GM12801 (cell line): ENCODE measurements around the gene RABL2B.
"Not testable (repeated sequence)": the region's sequence is repeated elsewhere in the genome, so short reads cannot be mapped to it uniquely, and the experiment has no call there.

Experiments
- TF ChIP-seq, protein P1 (sequence below): IDR thresholded peaks from one replicate; pipeline ENCODE4 v1.5.1; 2011; ENCODE audit warnings: control low read depth; ENCODE audit not compliant: insufficient read length; ENCODE audit errors: extremely low read depth

The RABL2B gene

GRCh38 chr22:50783033-50783879, at the start of gene RABL2B:
Gene RABL2B, minus strand, starts transcription at chr22:50783636. Its CDS starts 1,342 bp downstream, at chr22:50782294.
- TF ChIP-seq, protein P1, sequence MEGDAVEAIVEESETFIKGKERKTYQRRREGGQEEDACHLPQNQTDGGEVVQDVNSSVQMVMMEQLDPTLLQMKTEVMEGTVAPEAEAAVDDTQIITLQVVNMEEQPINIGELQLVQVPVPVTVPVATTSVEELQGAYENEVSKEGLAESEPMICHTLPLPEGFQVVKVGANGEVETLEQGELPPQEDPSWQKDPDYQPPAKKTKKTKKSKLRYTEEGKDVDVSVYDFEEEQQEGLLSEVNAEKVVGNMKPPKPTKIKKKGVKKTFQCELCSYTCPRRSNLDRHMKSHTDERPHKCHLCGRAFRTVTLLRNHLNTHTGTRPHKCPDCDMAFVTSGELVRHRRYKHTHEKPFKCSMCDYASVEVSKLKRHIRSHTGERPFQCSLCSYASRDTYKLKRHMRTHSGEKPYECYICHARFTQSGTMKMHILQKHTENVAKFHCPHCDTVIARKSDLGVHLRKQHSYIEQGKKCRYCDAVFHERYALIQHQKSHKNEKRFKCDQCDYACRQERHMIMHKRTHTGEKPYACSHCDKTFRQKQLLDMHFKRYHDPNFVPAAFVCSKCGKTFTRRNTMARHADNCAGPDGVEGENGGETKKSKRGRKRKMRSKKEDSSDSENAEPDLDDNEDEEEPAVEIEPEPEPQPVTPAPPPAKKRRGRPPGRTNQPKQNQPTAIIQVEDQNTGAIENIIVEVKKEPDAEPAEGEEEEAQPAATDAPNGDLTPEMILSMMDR = not testable (repeated sequence)

DNA sequence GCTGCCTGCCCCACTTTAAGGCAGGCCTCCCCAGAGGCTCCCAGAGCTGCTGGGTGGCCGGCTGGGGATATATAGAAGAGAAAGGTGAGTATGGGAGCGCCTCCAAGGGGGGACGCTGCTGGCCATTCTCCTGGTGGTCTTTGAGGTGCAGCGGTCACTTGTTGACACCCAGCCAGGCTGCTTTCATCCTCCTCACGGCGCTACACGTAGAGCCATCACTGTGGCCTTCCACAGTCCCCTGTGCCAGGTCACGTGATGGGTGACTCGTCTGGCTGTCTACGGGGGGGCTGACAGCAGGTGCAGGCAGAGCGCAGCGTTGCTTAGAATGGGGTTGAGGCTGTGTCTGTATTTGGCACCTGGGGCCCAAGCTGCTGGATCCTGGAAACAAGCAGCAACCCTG, 43.5 kb downstream of the RABL2B start:
- TF ChIP-seq, protein P1 = no peak

- TF ChIP-seq, protein P1 = no peak
Measured at GRCh38 chr22:50739279-50739691, 44.2 kb downstream of the RABL2B start.

DNA sequence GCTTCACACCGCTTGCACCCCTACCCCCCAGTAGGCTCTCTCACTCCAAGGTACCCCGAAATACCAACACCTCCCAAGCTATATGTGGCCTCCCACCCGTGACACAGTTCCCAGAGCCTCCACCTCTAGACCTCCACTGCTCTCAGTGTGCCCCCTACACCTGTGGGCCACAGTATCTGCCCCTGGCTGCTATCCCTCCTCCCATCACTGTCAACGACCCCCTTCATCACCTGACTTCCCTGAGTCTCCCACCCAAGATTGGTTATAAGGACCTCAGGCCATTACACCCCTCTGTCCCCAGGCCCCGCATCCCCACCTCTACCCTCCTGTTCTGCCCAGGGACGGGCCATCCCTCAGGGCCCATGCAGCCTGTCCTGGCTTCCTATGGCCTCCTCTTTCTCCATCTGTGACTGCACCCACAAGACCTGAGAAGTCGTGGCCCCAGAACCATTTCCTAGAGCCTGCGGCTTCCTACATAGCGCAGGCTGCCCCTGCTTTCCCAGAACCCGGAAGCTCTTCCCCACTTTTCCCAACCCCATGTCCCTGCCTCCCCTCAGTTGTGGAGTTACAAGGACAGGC, 44.7 kb downstream of the RABL2B start:
- TF ChIP-seq, protein P1 = no peak

- TF ChIP-seq, protein P1 = no peak
Measured at GRCh38 chr22:50737728-50738648, 45.4 kb downstream of the RABL2B start, which contains the start of gene ACR. Gene ACR, plus strand, starts transcription at chr22:50738204. Its CDS starts 32 bp downstream, at chr22:50738236.

GRCh38 chr22:50735739-50736030, 47.8 kb downstream of the RABL2B start:
- TF ChIP-seq, protein P1 = no peak
